HG03175 (cell line): Measurements from ENCODE around the gene P2RX3.
"Not testable (repeated sequence)": the region's sequence is repeated elsewhere in the genome, so short reads cannot be mapped to it uniquely, and the experiment has no call there.

Source experiments
- ATAC-seq: cut with Tn5 transposase; IDR thresholded peaks from one replicate; pipeline ENCODE4 v1.9.1; 2021; ENCODE audit warnings: mild to moderate bottlenecking, moderate library complexity; ENCODE audit not compliant: unreplicated experiment

P2RX3 gene

DNA sequence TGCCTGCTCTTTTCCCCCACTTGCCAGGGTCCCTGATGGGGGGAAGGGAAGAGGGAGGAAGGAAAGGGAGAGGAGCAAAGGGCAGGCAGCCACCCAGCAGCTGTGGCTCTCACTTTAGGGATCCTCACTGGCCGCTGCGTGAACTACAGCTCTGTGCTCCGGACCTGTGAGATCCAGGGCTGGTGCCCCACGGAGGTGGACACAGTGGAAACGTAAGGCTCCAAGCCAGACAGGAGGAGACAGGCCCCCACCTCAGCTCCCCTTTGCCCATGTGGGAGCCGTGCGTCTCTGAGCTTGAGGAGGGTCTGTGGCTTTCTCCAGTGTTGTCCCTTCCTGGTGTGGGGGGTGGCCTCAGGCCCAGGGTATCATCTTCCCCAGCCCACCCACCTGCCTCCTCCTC is 9.9 kb downstream of the P2RX3 start:
- ATAC-seq: no peak

DNA sequence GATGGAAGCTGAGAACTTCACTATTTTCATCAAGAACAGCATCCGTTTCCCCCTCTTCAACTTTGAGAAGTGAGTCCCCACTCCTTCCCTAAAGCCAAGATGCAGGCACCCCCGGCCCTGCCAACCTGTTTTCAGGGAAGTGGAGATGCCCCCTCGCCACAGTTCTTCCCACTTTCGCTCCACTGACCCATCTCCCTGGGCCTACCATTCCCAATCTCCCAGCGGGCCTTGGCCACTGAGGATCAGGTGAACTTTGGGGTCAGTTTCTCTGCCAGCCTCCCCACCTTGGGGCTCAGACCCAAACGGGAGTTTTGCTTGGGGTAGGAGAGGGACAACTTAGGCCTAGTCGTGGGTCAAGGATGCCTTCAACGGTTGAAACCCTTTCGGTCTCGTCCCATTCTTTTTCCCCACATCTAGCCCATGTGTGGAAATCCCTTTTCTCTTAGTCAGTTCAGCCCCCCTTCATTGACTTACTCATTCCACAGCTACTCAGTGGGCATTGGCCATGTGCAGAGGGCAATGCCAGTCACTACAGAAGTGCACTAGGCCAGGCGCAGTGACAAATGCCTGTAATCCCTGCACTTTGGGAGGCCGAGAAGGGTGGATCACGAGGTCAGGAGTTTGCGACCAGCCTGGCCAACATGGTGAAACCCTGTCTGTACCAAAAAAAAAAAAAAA is 10.6 kb downstream of the P2RX3 start:
- no peak for ATAC-seq

DNA sequence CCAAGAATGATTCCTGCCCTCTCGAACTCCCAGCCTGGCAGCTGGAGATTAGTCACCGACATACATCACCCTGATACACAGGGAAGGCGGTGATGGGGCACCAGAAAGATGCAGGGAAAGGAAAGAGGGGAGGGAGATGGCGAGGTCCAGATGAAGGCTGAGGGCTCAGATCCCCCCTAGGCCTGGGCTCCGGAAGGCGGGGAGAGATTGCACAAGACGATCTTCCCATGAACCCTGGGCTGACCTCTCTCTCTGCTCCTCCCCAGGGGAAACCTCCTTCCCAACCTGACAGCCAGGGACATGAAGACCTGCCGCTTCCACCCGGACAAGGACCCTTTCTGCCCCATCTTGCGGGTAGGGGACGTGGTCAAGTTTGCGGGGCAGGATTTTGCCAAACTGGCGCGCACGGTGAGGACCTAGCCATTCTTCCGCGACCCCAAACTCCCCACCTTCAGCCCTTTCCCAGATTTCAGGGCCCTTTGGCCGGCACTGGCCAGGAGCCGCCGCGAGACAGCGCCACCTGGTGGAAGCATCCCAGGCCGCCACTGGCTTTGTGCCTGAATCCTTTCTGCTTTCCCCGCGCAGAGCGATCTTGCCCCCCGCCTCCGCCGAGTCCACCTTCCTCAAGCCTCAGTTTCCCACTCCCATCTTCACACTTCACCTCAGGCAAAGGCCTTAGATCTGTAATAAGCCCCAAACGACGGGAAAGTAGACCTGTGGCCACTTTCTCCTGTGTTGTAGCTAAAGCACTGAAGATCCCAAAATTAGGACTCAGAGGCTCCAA is 11.5 kb downstream of the P2RX3 start:
- no peak for ATAC-seq

DNA sequence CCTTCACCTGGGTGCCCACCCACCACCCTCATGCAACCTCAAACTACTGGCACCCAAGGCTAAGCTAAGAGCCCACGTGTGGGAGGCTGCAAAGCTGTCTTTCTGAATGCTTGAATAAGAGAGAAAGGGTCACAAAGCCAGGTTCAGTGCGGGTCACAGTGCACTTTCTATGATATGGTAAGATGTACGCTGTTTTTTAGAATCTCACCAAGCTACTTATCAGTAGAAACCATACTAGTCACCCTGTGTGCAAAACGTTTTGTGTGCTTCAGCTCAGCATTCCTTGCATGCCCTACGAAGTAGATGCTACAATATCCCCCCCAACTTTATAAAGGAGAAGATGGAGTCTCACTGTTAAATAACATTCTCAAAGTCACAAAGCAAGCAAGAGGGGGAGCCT is 14.9 kb downstream of the P2RX3 start:
- no peak for ATAC-seq

DNA sequence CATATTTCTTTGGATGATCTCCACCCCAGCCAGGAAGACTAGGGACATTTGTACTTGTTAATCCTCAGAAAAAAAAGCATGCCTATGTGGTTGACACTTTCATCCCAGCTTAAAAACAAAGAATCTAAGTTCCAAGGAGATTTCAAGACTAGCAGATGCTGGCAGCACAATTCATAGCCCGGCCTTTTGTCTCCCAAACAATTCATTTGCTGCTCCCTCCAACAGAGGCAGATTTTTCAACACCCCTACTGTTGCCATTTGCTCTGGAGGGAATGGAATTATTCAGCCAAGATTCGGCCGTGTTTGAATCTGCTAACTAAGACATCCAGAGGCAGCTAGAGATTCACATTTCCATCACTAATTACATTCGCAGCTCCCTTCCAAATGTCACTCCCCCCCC is 15.3 kb downstream of the P2RX3 start:
- no peak for ATAC-seq

DNA sequence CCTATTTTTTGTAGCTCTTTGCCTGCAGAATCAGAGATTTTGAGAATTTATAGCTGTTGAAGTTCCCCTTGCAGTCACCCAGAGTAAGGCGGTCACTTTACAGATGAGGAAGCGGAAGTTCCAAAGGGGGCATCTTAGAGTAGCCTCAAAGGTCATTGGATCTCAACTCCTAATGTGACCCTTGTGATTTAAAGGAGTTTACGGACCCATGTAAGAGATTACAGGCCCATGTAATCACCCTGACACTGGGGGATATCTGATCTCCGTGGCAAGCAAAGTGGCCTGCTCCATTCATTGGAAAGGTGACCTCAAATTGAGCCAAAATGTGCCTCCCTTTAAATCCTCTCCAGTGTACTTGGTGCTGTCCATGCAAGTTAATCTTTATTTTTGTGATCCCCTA is 15.7 kb downstream of the P2RX3 start:
- ATAC-seq: no peak

DNA sequence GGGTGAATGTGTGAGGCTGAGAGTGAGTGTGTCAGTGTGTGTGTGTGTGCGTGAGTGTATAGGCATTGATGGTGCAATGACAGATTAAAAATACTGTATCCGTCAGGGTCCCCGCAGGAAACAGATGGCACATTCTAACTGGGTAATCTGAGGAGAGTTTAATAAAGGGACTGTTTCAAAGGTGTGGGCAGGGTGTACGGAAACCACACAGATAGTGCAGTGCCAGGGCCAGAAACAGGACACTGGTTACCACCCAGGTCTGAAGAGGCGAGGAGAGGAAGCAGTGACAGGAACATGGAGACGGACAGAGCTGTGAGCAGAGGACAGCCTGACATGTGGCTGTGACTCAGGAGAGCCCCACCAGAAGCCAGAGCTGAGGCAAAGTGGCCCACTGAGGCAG is 16.5 kb downstream of the P2RX3 start:
- no peak for ATAC-seq

DNA sequence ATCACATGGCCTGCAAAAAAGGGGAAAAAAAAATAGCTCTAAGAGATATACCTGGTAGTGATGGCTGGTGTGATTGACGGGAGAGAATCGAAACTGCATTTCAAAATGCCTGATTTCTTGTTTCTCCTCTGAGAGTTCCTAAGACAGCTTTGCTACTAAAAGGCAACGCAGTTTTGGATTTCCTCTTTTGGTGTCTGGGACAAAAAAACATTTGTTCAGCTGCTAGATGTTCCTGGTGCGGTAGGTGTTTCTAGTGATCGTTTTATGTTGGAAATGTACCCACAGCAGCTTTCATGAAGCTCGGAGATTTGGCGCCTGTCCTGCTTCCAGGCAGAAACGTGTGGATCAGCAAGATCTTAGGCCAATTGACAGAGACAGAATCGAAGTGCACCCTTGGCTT is 18.1 kb downstream of the P2RX3 start:
- no peak for ATAC-seq

DNA sequence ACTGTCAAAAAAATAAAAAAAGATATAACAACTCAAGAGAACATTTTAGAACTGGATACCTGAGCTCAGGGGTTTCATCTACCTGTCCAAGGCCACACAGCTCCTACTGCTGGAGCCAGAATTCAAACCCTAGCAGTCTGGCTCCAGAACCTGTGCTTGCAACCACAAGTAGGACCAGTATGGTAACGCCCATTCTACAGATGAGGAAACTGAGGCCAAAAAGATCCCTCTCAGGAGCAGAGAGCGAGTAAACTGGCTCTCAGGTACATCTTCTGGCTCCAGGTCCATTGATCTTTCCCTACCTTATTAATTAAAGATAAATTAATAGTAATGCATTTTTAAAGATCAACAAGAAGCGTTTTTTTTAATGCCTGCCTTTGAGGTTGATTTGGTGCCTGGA is 19.2 kb downstream of the P2RX3 start:
- ATAC-seq: no peak

DNA sequence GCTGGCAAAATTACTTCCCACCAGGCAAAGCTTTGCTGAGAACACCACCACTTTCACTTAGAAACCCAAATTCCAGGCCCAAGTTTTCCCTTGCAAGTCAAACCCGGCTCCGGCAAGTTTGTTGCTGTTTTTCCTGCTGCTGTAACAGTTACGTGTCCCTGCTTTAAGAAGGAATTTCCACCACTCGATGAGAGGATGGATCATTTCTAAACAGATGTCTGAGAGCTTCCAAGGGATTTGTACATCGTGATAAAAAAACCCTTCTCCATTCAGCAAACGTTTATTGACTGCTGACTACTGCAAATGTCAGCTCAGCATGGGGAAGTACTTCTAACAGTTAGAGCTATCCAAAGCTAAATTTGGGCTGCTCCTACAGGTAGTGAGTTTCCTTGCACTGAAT is 19.7 kb downstream of the P2RX3 start:
- no peak for ATAC-seq

DNA sequence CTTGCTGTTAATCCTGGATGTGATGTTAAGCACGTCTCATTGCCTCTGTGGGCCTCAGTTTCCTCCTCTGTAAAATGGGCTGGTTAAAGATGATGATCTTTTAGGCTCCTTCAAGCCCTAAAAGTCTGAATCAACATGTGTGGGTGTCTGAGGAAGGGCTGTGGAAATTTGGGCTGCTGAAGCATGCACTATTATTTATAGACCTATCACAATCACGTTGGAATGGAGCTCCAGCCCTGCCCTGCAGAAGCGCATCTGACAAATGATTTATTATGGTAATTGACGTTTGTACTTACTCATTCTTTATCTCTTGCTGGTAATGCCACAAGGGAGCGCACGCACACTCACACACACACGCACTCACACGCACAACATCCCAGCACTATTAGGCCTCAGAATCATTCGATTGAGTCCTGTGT is 20.4 kb downstream of the P2RX3 start:
- ATAC-seq: no peak

DNA sequence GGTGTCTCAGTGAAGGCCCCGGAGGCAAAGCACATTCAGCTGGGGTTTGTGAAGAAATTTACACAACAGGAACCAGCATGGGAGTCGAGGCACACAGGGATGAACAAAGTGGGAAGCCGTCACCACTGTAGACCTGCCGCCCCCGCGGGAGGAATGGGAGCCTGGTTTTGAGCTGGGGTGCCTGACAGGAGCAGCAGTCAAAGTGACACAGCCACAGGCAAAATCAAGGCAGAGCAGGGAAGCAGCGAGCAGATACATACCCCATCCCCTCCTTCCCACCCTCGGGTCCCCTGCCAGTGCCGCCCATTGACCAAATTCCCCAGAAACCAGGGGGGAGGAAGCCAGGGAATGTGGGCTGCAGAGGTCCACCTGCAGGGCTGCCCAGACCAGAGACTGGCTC is 20.8 kb downstream of the P2RX3 start:
- no peak for ATAC-seq

DNA sequence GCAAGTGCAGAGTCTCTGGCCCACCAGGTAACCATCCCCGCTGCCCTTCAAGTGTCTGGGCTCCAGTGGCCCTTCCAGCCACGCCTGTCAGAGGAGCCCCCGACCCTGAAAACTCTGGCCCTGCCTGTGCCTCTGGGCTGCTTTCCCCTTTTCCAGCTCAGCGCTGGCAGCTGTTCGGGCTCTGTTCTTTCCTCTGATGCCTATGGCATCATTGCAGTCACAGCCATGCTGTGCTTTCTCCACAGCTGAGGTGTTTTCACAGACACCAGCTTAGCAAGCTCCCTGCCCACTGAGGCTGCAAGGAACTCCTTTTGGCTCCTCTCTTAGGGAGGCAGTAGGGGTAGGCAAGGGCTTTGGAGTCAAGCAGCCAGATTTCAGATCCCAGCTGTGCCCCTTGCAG is 21.2 kb downstream of the P2RX3 start:
- ATAC-seq: no peak

DNA sequence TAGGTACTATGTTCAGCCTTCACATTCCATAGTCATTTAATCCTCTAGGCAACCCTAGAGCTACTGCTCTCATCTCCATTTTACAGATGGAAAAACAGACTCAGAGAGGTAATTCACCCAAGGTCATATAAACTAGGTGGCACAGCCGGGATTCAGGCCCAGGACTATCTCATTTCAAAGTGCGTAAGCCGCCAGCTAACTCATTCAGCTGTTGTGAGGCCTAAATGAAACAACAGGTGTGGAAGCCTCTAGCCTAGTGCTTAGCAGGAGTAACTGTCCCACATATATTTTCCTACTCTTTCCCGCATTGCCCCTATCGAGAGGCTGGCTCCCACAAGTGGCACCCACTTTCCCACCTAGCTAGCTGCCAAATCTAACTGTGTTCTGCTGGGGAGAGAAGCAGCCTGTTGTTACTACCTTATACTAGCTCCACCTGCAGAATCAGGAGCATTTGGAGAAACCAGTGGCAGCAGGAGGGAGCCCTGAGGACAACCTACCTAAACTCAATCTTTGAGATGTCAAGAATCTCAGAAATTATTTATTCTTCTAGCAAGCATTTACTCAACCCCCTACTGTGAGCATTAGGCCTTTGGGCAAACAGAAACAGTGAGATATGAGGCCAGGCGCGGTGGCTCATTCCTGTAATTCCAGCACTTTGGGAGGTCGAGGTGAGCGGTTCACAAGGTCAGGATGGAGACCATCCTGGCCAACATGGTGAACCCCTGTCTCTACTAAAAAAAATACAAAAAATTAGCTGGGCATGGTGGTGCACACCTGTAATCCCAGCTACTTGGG is 21.9 kb downstream of the P2RX3 start:
- no peak for ATAC-seq

DNA sequence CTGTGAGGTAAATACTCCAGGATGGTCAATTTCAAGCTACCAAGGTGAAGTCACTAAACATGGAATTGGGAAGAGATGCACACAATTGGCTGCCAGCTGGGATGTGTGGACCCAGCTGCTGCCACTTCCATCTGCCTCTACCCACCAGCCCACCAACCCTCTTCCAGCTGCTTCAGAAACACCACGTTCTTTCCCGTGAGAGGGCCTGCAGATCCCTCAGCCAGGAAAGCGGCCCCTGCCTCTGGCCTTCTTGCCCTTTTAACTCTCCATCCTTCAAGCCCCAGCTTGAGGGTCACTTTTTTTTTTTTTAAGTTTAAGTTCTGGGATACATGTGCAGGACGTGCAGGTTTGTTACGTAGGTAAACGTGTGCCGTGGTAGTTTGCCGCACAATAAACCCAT is 22.8 kb downstream of the P2RX3 start:
- ATAC-seq: no peak

DNA sequence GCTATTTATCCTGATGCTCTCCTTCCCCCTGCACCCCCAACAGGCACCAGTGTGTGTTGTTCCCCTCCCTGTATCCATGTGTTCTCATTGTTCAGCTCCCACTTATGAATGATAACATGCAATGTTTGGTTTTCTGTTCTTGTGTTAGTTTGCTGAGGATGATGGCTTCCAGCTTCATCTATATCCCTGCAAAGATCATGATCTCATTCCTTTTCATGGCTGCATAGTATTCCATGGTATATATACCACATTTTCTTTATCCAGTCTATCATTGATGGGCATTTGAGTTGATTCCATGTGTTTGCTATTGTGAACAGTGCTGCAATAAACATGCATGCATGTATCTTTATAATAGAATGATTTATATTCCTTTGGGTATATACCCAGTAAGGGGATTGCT is 23.3 kb downstream of the P2RX3 start:
- not testable (repeated sequence) for ATAC-seq

DNA sequence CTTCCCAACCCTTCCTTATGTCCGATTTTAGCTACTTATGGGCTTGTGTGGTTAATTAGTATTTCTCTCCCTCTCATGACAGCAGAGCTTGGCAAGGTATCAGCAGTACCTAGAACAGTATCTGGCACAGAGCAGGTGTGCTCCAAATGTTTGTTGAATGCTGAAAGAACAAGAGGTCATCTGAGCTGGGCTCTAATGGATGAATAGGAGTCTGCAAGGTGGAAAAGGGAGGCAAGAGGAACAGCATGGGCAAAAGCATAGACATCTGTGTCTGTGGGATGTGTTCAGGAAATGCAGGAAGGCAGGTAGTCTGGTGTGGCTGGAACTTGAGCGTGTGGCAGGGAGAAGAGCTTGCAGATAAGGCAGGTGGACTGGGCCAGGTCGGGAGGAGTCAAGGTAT is 23.8 kb downstream of the P2RX3 start:
- ATAC-seq: no peak

DNA sequence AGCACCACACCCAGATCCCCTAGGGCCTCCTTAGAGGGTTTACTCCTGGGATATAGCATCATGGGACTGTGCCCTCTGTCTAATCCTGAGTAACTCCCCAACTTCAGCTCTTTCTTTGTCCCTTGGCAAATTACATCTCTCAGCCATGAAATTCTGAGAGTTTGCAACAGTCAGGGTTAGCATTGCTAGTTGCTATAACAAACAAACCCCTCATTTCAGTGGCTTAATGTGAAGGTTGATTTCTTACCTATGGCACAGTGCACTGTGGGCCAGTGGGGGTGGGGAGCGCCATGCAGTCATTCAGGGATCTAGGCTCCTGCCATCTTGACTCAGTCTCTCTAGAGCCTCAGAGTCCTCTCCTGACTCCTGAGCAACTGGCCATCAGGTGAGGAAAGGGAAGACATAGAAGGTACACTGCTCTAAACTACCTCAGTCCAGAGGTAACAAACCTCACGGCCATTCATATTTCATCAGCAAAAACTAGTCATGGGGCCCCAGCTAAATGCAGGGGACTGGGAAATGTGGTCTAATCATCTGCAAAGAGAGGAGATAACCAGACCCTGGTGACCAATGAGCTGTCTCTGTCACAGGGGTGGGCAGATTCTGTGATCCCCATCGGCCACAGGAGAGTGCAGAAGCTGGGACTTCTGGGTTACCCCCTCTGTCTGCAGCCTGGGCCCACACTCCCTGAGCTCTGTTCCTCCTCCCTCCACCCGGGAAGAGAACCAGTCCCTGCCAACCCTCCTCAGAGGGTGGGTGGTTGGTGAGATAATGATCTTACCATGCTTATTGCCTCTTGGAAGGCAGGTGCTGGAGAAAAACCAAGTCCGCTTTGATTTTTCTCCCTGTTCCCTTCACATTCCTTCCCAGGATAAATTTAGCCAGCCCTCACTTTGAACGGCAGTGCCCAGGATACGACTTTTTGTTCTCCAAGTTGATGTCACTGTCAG is 25.3 kb downstream of the P2RX3 start:
- ATAC-seq: no peak

DNA sequence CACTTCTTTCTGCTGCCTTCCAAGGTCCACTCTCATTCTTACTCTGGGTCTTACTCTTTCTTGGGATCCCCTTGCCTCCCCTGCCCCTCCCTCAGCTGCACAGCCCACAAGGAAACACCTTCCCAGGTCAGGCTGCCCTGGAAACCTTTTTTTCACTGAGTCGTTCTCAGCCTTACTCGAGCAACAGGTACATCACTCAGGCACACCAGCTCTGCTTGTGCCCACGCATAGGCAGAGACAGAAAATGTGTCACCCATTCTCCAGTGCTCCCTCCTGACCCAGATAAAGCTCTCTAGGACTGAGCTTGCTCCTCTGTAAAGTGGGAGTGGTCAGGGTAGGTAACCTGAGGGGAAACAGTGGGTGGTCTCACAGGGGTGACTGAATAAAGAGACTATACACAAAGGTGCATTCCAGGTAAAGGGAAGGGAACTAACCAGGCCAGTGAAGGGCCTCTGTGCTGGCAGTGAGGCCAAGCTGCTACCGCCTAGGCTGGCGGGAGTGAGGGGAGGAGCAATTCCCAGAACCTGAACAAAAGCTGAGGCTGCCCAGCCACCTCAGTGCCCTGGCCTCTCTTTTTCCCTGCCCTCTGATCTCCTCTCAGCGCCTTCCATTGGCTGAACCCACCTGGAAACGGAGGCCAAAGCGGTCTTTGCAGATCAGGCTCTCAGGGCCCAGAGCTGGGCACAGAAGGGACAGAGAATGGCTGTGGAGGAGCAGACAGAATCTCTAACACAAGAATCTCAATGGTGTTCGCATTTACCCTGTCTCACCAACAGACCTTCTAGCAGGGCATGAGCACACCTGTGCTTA is 26.9 kb downstream of the P2RX3 start:
- no peak for ATAC-seq
